Tibial artery (tissue), 4 donors: ENCODE results near the gene FGF14.

ENCODE experiments used
- DNase-seq, 2 donors: peaks; one replicate each; pipeline ENCODE4 v3.0.0-alpha.2; 2019
- H3K27ac ChIP-seq, 2 donors: fragments of 200-600 bp; sonication (generic) in 1 of 2; 1 replicate in 1 of 2; 2 replicates in 1 of 2; pipeline ENCODE4 v1.5.1; 2018 to 2019; ENCODE audit warnings: mild to moderate bottlenecking in 1 of 2
- H3K27me3 ChIP-seq, 2 donors: fragments of 200-600 bp; sonication (generic) in 1 of 2; one replicate each; pipeline versions ENCODE4 v1.5.1 to v1.6.0; 2016 to 2019
- H3K36me3 ChIP-seq, 3 donors: fragments of 200-600 bp; sonication (generic) in 2 of 3; one replicate each; pipeline ENCODE4 v1.5.1; 2016 to 2019; ENCODE audit warnings: mild to moderate bottlenecking in 2 of 3
- H3K4me1 ChIP-seq, 4 donors: fragments of 200-600 bp; sonication (generic) in 2 of 4; 1 replicate in 3 of 4; 2 replicates in 1 of 4; pipeline ENCODE4 v1.5.1; 2016 to 2019
- H3K4me3 ChIP-seq, 2 donors: fragments of 200-600 bp; sonication (generic) in 1 of 2; 1 replicate in 1 of 2; 2 replicates in 1 of 2; pipeline ENCODE4 v1.5.1; 2018 to 2019; ENCODE audit warnings: mild to moderate bottlenecking in 2 of 2
- H3K9me3 ChIP-seq, 3 donors: fragments of 200-600 bp; sonication (generic) in 1 of 3; one replicate each; pipeline ENCODE4 v1.5.1; 2016 to 2019
- intact Hi-C: fragments of 100-400 bp; cut with DNase I; formaldehyde crosslinking; loops from one replicate; pipeline ENCODE4 v1.15.0; 2023; ENCODE audit warnings: low total_unique reads
- TF ChIP-seq, protein P1 (sequence below), 2 experiments: fragments of 200-600 bp in 1 of 2; fragments of 450-650 bp in 1 of 2; IDR thresholded peaks; one replicate each; pipeline ENCODE4 v1.5.1; 2017 to 2019; ENCODE audit warnings: antibody characterized with exemption in 2 of 2, mild to moderate bottlenecking in 1 of 2, moderate library complexity in 1 of 2

Gene FGF14

DNA sequence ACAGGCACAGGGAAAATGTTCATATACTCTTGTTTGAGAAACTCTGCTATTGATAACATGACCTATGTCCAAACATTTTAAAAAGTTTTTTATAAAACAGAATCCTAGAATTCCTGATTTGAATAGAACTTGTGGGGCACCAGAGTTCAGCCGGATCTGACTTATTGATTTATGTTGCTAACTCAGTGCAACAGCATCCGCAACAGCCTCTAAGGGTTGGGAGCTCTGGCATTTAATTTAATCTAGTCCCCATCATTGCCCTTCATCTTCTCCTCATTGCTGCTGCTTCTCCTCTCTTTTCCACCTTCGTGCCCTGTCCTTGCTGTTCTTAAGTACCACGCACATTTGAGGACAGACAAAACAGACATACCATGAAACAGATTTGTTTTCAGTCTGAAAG, 214.5 kb downstream of the FGF14 start:
- Histone ChIP-seq H3K4me1 (no peaks in the 10 kb centered on the region), H3K4me3 (no peak overlapping the region), H3K27me3 (no peaks in the 10 kb centered on the region), H3K27ac (no peak overlapping the region), H3K36me3 (no peaks in the 10 kb centered on the region), H3K9me3 (no peaks in the 10 kb centered on the region)
- intact Hi-C loops: no loop called here
- TF ChIP-seq, protein P1, sequence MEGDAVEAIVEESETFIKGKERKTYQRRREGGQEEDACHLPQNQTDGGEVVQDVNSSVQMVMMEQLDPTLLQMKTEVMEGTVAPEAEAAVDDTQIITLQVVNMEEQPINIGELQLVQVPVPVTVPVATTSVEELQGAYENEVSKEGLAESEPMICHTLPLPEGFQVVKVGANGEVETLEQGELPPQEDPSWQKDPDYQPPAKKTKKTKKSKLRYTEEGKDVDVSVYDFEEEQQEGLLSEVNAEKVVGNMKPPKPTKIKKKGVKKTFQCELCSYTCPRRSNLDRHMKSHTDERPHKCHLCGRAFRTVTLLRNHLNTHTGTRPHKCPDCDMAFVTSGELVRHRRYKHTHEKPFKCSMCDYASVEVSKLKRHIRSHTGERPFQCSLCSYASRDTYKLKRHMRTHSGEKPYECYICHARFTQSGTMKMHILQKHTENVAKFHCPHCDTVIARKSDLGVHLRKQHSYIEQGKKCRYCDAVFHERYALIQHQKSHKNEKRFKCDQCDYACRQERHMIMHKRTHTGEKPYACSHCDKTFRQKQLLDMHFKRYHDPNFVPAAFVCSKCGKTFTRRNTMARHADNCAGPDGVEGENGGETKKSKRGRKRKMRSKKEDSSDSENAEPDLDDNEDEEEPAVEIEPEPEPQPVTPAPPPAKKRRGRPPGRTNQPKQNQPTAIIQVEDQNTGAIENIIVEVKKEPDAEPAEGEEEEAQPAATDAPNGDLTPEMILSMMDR (IDR thresholded peaks at IDR 0.05): no peak
- DNase-seq: no peak

DNA sequence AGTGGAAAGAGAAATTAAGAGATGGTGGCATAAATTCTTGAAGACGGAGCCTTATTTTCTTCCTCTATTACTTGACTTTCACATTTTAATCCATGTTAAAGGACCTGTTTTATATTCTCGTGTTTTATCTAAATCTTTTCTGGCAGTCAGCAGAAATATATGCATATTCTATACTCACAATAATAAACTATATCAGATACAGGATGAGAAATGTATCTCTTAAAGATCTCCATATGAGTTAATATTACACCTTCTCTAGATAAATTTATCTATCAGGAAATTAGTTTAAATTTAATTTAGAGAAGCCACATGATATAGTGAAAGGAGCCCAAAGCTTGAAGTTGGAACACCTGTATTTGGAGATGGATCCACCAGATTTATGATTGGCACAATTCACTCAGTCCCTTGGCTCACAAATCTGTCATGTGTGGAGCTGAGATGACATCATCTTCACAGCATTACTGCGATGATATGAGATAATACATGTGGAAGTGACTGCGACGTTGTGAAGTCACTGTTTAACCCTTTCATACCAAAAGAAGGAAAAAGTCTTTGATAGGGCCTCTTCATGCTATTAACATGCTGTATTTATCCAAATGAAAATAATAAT, 216.4 kb downstream of the FGF14 start:
- no peak for DNase-seq
- TF ChIP-seq, protein P1 (IDR thresholded peaks at IDR 0.05): no peak
- Histone ChIP-seq H3K4me3 (no peak overlapping the region), H3K4me1 (no peaks in the 10 kb centered on the region), H3K27me3 (no peaks in the 10 kb centered on the region), H3K9me3 (no peaks in the 10 kb centered on the region), H3K27ac (no peak overlapping the region), H3K36me3 (no peaks in the 10 kb centered on the region)
- intact Hi-C loops: no loop called here

DNA sequence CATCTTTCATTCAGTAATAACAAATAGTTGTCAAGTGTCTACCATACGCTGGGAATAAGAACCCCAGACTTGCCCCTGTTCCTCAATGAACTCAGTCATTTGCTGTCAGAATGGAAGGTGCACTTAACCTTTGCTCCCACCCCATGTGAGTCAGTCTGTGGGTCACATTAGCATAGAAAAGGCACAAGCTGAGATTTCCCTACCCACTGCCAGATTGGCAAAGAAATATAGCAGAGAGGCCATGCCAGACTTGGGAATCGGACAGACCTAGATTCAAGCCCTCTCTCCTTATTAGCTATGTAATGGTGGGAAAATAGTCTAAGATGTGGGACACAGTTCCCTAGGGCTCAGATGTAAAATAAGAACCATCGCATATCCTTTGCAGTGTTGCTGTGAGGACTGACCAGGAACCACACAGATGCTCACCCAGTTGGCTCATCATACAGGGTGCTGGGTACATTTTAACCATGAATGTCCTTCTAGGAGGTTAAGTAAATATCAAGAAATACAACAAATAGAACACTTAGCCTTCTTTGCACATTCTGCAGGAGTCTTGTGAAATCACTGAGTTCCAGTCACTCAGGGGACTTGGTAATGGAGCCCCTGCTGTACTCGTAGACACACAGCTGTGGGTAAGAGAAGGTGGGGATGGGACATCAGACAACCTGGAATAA, 218.2 kb downstream of the FGF14 start:
- DNase-seq: no peak
- no peak overlapping the region for H3K27ac ChIP-seq
- intact Hi-C loops: no loop called here

DNA sequence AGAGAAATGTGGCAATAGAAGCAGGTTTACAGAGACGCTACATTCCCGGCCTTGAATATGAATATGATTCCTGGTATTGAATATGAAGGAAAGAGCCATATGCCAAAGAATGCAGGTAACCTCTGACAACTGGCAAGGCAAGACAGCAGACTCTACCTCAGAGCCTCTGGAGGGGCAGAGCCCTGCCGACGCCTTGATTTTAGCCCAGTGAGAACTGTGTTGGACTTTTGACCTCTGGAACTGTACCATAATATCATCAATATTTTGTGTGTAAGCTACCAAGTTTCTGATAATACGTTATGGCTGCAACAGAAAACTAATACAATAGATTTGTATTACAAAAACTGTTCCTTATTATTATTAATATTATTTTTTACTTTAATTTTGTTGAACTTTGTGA, 219.7 kb downstream of the FGF14 start:
- H3K4me1 ChIP-seq: no peaks in the 10 kb centered on the region
- TF ChIP-seq, protein P1 (IDR thresholded peaks at IDR 0.05): no peak
- no peaks in the 10 kb centered on the region for H3K27me3 ChIP-seq
- no peaks in the 10 kb centered on the region for H3K36me3 ChIP-seq
- no peak for DNase-seq
- intact Hi-C loops: no loop called here
- no peaks in the 10 kb centered on the region for H3K9me3 ChIP-seq
- no peak overlapping the region for H3K4me3 ChIP-seq
- no peak overlapping the region for H3K27ac ChIP-seq

More for the DNA sequence above, 218.2 kb downstream of the FGF14 start:
- no peaks in the 10 kb centered on the region for H3K36me3 ChIP-seq
- H3K4me1 ChIP-seq: no peaks in the 10 kb centered on the region
- no peaks in the 10 kb centered on the region for H3K9me3 ChIP-seq
- TF ChIP-seq, protein P1 (IDR thresholded peaks at IDR 0.05): no peak
- H3K4me3 ChIP-seq: no peak overlapping the region
- no peaks in the 10 kb centered on the region for H3K27me3 ChIP-seq

DNA sequence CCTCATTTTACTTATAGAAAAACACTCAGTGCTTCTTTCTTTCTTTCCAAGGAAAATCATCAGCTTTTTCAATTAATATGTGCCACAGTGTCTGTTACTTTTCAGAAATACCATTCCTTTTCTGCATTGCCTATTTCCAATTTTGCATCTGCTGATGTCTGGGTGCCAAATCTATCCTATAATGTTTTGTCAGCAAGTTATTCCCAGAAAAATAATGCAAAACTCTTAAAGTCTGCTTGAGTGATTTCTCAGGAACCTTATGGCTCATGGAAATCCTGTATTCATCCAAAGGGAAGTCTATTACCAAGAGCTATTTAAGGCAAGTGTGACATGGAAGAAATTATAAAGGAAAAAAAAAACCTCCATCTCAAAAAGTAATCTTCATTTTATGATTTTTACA, 224.4 kb downstream of the FGF14 start:
- Histone ChIP-seq H3K36me3 (no peaks in the 10 kb centered on the region), H3K27me3 (no peaks in the 10 kb centered on the region), H3K4me1 (no peaks in the 10 kb centered on the region), H3K4me3 (no peak overlapping the region), H3K9me3 (no peaks in the 10 kb centered on the region), H3K27ac (no peak overlapping the region)
- intact Hi-C loops: no loop called here
- no peak for DNase-seq
- TF ChIP-seq, protein P1 (IDR thresholded peaks at IDR 0.05): no peak
